ENCODE measurements around the gene MYH16.
"Not testable (repeated sequence)": the region's sequence is repeated elsewhere in the genome, so short reads cannot be mapped to it uniquely, and the experiment has no call there.

Gene MYH16

GRCh38 chr7:99260395-99260794 lies 12.2 kb upstream of the MYH16 start:
- DNase-seq, result no peak

DNA sequence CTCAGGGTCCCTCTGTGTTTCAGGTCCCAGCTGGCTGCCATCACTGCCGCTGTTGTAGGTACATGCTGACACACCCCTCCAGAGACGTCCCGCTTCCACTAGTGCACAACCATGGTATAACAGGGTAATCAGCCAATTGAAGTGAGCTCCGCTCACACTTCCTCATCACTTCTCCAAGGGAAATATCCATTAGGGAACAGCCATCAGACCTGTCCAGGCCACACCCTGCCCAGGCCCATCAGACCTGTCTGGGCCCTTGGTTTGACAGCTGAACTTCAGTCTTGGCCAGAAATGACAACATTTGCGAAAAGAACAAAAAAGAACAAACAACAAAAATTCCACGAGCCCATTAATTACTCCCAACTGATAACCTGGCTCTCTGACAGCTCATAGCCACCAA lies 11.0 kb upstream of the MYH16 start:
- no peak for DNase-seq

DNA sequence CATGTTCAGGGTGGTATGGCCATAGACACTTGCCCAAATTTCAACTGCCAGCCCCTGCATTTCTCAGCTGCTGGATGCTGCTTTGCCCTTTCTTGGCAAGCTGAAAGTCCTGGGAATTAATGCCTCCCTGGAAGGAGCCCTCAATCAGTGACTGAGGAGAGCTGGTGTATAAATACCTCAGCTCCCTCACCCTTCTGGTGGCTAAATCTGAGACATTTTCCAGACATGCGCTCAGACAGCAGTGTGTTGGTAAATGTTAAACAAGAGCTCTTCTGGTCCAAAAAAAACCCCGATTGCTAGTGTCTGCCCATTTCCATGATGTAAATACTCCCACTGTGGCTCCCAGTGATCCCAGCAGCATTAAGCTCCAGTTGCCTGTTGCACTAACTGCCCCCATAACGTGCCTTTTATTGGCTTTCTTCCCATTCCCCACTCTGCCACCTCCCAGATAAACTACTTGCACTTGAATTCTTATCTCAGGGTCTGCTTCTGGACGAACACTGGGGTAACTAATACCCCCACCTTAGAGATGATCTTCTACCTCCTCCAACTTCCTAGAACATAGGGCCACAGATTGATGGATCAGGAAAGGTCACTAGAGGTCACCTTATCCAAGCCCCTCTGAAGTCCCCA lies 6.7 kb upstream of the MYH16 start:
- no peak for DNase-seq

DNA sequence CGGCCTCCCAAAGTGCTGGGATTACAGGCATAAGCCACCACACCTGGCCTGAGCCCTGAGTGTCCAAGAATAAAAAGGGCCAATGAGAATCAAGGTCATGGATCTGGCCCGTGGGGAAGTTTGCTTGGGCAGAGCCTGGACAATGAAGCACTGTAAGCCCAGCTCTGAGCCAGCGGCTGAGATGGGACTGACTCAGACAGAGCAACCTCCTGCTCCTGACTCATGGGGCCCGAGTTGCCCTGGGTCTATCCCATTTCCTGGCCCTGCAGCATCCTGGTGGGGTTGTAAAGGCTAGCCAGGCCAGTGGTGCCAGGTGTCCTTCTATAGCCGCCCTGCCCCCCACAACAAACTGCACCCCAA lies 5.2 kb upstream of the MYH16 start:
- DNase-seq, result no peak

DNA sequence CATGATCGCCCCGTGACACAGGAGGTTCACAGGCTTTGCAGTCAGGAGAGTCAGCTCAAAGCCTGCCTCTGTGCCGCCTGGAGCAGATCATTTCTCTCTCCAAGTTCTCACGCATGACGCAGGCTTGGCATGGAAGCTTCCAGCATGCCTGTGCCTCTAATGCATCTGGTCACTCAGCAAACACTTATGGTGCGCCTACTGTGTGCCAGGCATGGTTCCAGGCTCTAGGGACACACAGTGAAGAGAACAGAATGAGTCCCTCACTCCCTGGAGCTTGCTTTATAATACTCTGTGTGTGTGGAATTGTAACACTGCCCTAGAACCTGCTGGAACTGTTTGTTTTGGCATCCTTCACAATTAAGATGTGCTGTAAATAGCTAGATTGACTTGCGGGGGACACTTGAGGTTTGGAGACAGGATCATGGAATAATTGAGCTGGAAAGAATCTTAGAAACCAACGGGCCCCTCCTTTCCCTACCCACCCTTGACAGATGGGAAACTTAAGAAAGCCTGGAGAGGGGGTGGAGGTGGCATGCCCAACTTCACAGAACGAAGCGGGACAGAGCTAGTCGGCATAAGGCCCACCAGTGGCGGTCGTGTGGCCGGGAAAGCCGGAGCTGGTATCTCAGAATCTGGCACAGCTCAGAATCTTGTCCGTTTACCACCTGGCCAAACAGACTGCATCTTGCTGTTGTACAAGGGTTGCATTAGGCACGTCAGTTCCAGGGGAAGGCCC lies 4.6 kb upstream of the MYH16 start:
- DNase-seq, result no peak

DNA sequence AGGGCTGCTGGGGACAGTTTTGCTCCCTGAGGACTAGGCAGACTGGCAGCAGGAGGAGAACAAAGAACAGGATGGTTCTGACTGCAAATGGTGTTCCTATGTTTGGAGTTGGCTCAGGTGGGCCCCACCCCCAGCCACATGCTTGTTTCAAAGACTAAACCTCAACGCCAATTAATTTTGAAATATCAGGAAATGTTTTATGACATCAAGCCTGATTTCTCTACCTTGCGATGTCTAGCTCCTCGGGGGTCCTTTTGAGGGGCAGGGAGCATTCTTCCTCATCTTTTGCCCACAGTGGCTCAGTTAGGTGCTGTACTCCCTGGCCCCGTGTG lies 4.1 kb upstream of the MYH16 start:
- no peak for DNase-seq

DNA sequence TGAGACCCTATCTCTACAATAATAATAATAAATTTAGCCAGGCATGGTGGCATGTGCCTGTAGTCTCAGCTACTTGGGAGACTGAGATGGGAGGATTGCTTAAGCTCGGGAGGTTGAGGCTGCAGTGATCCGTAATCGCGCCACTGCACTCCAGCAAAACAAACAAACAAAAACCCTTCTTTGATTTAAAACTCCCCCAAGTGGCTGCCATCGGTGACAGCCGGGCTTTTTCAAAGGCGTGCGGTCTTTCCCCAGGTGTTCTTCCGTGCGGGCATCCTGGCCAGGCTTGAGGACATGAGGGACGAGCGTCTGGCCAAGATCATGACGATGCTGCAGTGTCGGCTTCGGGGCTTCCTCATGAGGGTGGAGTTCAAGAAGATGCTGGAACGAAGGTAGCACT lies 1.9 kb upstream of the MYH16 start:
- DNase-seq, result no peak

DNA sequence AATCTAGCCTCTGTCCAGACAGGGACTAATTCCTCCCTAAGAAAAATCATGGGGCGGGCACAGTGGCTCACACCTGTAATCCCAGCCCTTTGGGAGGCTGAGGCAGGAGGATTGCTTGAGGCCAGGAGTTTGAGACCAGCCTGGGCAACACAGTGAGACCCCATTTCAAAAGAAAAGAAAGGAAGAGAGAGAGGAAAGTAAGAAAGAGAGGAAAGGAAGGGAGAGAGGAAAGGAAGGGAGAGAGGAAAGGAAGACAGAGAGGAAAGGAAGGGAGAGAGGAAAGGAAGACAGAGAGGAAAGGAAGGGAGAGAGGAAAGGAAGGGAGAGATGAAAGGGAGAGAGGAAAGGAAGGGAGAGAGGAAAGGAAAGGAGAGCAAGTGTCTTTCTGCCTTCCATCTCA lies 922 bp downstream of the MYH16 start:
- not testable (repeated sequence) for DNase-seq

- not testable (repeated sequence) for DNase-seq
Measured at GRCh38 chr7:99274908-99275307, 2.3 kb downstream of the MYH16 start.

DNA sequence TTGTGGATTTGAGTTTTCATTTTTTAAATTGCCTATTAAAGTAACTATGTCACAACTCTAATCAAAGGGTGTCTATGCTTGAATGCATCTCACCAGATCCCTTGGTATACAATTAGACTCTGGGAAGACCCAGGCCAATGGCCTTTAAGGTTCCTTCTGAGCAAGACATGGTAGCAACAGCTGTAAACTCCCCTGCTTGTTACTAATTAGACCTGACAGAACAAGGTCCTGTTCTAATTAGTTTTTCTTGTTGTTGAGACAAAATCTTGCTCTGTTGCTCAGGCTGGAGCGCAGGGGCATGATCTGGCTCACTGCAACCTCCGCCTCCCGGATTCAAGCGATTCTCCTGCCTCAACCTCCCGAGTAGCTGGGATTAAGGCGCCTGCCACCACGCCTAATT lies 2.9 kb downstream of the MYH16 start:
- no peak for DNase-seq

GRCh38 chr7:99278180-99278579 lies 5.5 kb downstream of the MYH16 start:
- no peak for DNase-seq

- DNase-seq, result not testable (repeated sequence)
Measured at GRCh38 chr7:99284165-99284564, 11.5 kb downstream of the MYH16 start.

GRCh38 chr7:99287779-99288534 lies 15.3 kb downstream of the MYH16 start:
- no peak for DNase-seq

- no peak for DNase-seq
Measured at GRCh38 chr7:99289185-99289584, 16.5 kb downstream of the MYH16 start.

- DNase-seq, result not testable (repeated sequence)
Measured at GRCh38 chr7:99290148-99290547, 17.5 kb downstream of the MYH16 start.

DNA sequence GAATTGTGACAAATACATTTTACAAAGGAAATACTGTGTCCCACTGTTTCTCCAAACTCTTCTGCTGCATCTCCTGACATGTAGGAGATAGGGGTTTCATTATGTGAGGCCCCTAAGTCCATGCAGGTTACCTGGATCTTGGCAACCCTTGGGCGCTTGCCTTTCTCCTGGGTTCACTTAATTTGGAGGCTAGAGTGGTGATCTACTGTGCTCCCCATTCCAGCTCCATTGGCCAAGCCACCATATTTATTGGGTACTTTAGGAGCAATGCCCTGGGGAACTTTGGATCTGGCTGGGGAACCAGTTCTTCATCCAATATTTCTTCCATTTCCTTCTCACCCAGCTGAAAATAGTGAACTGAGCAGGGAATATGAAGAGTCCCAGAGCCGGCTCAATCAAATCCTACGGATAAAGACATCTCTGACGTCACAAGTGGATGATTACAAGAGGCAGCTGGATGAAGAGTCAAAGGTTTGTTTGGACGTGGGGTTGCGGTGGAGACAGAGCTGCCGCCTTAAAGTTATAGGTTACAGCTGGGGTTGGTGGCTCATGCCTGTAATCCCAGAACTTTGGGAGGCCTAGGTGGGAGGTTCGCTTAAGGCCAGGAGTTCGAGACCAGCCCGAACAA lies 18.5 kb downstream of the MYH16 start:
- no peak for DNase-seq

- DNase-seq, result no peak
Measured at GRCh38 chr7:99292127-99292526, 19.5 kb downstream of the MYH16 start.

GRCh38 chr7:99293167-99293566 lies 20.5 kb downstream of the MYH16 start:
- no peak for DNase-seq

- DNase-seq, result no peak
Measured at GRCh38 chr7:99293650-99294049, 21.0 kb downstream of the MYH16 start.

DNA sequence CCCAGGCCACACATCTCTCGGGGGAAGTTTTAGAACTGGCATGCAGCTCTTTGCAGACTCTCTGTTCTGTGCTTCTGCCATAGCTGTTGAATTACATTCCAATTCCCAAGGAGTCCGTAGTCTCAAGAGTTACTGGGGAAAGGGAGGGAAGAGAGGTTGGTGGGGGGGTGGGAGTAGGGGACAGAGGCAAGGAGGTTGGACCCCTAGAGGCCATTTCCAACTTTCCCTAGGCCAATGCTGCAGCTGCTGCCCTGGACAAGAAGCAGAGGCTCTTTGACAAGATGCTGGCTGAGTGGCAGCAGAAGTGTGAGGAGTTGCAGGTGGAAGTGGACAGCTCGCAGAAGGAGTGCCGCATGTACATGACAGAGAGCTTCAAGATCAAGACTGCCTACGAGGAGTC lies 23.8 kb downstream of the MYH16 start:
- DNase-seq, result no peak

GRCh38 chr7:99301496-99301895 lies 28.9 kb downstream of the MYH16 start:
- DNase-seq, result no peak

GRCh38 chr7:99305473-99306260 lies 33.0 kb downstream of the MYH16 start:
- no peak for DNase-seq

DNA sequence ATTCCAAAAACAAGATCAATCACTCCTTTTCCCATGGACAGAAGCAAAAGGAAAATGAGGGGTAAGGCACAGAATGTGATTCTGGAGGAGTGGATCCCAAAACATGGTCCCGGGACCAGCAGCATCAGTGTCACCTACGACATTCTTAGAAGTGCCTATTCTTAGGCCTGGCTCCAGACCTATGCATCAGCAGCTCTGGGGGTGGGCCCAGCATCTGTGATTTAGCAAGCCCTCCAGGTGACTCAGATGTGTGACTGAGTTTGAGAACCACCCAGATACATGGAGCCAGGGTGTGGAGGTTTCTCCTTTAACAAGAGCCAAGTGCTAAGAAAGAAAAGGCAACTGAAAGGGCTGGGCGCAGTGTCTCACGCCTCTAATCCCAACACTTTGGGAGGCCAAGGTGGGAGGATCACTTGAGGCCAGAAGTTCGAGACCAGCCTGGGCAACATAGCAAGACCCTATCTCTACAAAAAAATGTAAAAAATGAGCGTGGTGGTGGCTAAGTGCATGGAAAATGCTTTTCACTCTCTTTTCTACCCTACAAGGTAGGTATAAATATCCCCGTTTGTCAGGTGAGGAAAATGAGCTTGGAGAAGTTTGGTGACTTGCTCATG lies 35.9 kb downstream of the MYH16 start:
- no peak for DNase-seq
